Nephron progenitor cell (in vitro differentiated cells): ENCODE data around the gene SYK.

Experiments used
- DNase-seq: peaks from one replicate; pipeline ENCODE4 v3.0.0; 2021
- H3K27ac Mint-ChIP-seq: 2 replicates; pipeline ENCODE4 v1.8.0; 2021; ENCODE audit warnings: mild to moderate bottlenecking, moderate library complexity, mixed read lengths
- H3K27me3 Mint-ChIP-seq: 2 replicates; pipeline ENCODE4 v1.8.0; 2021; ENCODE audit warnings: mild to moderate bottlenecking, low read depth, mixed read lengths; ENCODE audit not compliant: poor library complexity
- H3K36me3 Mint-ChIP-seq: 2 replicates; pipeline ENCODE4 v1.8.0; 2021; ENCODE audit warnings: low read depth, mixed read lengths
- H3K4me1 Mint-ChIP-seq: 2 replicates; pipeline ENCODE4 v1.8.0; 2021; ENCODE audit warnings: mixed read lengths
- H3K4me3 Mint-ChIP-seq: 2 replicates; pipeline ENCODE4 v1.8.0; 2021; ENCODE audit warnings: mild to moderate bottlenecking, moderate library complexity, mixed read lengths
- H3K9me3 Mint-ChIP-seq: 2 replicates; pipeline ENCODE4 v1.8.0; 2021; ENCODE audit warnings: mild to moderate bottlenecking, moderate library complexity, mixed read lengths
- CTCF ChIP-seq: fragments of 200-600 bp; sonication (generic); IDR thresholded peaks from 2 replicates; pipeline ENCODE4 v1.5.0; 2021; ENCODE audit warnings: antibody characterized with exemption

Gene SYK

GRCh38 chr9:90916147-90916734 lies 114.6 kb downstream of the SYK start:
- no peaks in the 10 kb centered on the region for H3K36me3 Mint-ChIP-seq
- no peaks in the 10 kb centered on the region for H3K9me3 Mint-ChIP-seq
- H3K4me3 Mint-ChIP-seq, result no peak overlapping the region

GRCh38 chr9:90919883-90920282 lies 118.3 kb downstream of the SYK start:
- no peak overlapping the region for H3K27ac Mint-ChIP-seq
- no peak for DNase-seq
- TF ChIP-seq CTCF, result no peak
- no peak overlapping the region for H3K4me3 Mint-ChIP-seq
- H3K9me3 Mint-ChIP-seq, result no peaks in the 10 kb centered on the region
- no peaks in the 10 kb centered on the region for H3K36me3 Mint-ChIP-seq
- H3K27me3 Mint-ChIP-seq, result peaks cover 17% of the 10 kb centered on the region
- no peaks in the 10 kb centered on the region for H3K4me1 Mint-ChIP-seq

More at GRCh38 chr9:90916147-90916734, 114.6 kb downstream of the SYK start:
- Mint-ChIP-seq H3K27ac (no peak overlapping the region), H3K4me1 (no peaks in the 10 kb centered on the region), H3K27me3 (peaks cover 9% of the 10 kb centered on the region)
- no peak for DNase-seq
- no peak for TF ChIP-seq CTCF

- Mint-ChIP-seq H3K36me3 (no peaks in the 10 kb centered on the region), H3K4me1 (no peaks in the 10 kb centered on the region), H3K9me3 (no peaks in the 10 kb centered on the region), H3K4me3 (no peak overlapping the region), H3K27ac (no peak overlapping the region), H3K27me3 (peaks cover 17% of the 10 kb centered on the region)
- TF ChIP-seq CTCF, result no peak
- no peak for DNase-seq
Measured at GRCh38 chr9:90921104-90921503, 119.5 kb downstream of the SYK start.

GRCh38 chr9:90921969-90922368 lies 120.3 kb downstream of the SYK start:
- Mint-ChIP-seq H3K9me3 (no peaks in the 10 kb centered on the region), H3K4me1 (no peaks in the 10 kb centered on the region), H3K4me3 (no peak overlapping the region), H3K27ac (no peak overlapping the region), H3K27me3 (peaks cover 17% of the 10 kb centered on the region), H3K36me3 (no peaks in the 10 kb centered on the region)
- no peak for DNase-seq
- no peak for TF ChIP-seq CTCF

- Mint-ChIP-seq H3K4me1 (no peaks in the 10 kb centered on the region), H3K27me3 (peaks cover 15% of the 10 kb centered on the region), H3K36me3 (no peaks in the 10 kb centered on the region), H3K9me3 (no peaks in the 10 kb centered on the region), H3K27ac (no peak overlapping the region), H3K4me3 (no peak overlapping the region)
- DNase-seq, result no peak
- no peak for TF ChIP-seq CTCF
Measured at GRCh38 chr9:90925581-90926257, 124.1 kb downstream of the SYK start.

GRCh38 chr9:90926936-90927335 lies 125.3 kb downstream of the SYK start:
- Mint-ChIP-seq H3K27ac (no peak overlapping the region), H3K4me1 (no peaks in the 10 kb centered on the region), H3K9me3 (no peaks in the 10 kb centered on the region), H3K36me3 (no peaks in the 10 kb centered on the region), H3K4me3 (no peak overlapping the region), H3K27me3 (peaks cover 23% of the 10 kb centered on the region)
- no peak for DNase-seq
- no peak for TF ChIP-seq CTCF
